Measurements from ENCODE around the gene TRABD2B. TPM values are rescaled to one million over a fixed set of nuclear protein-coding genes. Genes with fewer than 3 reads are reported as not detected.

TRABD2B gene
- polyA plus RNA-seq, 1 of the 3 experiments (the other 2 are of a cell fraction), result 0.03 TPM

DNA sequence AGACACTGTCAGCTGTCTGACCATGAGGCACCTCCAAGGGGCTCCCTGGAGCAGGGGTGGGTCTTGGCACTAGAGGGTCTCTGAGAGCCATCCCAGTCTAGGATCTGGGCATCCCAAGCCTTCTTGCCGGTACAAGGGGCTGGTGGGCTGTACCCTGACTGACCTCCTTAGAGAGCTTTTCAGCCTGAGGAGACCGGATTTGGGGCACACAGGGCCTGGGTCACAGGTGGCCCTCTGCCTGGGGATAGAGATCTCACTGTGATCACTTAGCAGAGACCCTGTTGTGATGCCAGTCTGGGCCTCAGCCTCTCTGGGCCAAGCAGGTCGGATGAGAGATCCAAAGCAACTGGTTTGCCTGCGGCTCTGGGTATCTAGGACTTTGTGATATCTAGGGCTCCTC is 227.2 kb downstream of the TRABD2B start (continued):
- TF ChIP-seq, protein P1, sequence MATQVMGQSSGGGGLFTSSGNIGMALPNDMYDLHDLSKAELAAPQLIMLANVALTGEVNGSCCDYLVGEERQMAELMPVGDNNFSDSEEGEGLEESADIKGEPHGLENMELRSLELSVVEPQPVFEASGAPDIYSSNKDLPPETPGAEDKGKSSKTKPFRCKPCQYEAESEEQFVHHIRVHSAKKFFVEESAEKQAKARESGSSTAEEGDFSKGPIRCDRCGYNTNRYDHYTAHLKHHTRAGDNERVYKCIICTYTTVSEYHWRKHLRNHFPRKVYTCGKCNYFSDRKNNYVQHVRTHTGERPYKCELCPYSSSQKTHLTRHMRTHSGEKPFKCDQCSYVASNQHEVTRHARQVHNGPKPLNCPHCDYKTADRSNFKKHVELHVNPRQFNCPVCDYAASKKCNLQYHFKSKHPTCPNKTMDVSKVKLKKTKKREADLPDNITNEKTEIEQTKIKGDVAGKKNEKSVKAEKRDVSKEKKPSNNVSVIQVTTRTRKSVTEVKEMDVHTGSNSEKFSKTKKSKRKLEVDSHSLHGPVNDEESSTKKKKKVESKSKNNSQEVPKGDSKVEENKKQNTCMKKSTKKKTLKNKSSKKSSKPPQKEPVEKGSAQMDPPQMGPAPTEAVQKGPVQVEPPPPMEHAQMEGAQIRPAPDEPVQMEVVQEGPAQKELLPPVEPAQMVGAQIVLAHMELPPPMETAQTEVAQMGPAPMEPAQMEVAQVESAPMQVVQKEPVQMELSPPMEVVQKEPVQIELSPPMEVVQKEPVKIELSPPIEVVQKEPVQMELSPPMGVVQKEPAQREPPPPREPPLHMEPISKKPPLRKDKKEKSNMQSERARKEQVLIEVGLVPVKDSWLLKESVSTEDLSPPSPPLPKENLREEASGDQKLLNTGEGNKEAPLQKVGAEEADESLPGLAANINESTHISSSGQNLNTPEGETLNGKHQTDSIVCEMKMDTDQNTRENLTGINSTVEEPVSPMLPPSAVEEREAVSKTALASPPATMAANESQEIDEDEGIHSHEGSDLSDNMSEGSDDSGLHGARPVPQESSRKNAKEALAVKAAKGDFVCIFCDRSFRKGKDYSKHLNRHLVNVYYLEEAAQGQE (IDR thresholded peaks at IDR 0.05; ENCODE audit: low read depth, low read length), result no peak
- TF ChIP-seq EZH2phosphoT487 (IDR thresholded peaks at IDR 0.05; ENCODE audit: borderline replicate concordance, low read depth) (no peak), TEAD4 (IDR thresholded peaks at IDR 0.05; ENCODE audit: borderline replicate concordance, insufficient read depth) (no peak), FOXM1 (IDR thresholded peaks at IDR 0.05; ENCODE audit: low read depth) (no peak), POLR2AphosphoS5 (IDR thresholded peaks at IDR 0.05; ENCODE audit: low read depth, low read length) (no peak), YY1 (IDR thresholded peaks at IDR 0.05; ENCODE audit: low read depth) (no peak)

DNA sequence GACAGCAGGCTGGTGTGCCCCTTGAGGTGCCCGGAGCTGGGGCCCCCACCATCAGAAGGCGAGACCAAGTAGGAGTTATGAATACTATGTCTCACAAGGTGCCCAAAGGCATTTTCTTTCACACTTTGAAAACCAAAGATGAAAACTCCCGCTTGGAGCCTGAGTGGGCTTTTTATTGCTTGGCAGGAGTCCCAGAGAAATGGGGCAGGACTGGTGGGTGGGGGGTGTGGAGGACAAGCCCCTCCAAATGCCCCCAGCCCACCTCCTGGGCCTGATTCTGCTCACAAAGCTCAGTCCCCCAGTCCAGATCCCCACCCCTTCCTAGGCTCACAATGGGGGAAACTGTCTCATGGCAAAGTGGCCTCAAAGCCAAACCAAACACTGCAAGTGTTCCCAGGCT is 227.9 kb downstream of the TRABD2B start:
- TF ChIP-seq NRF1 (IDR thresholded peaks at IDR 0.05; ENCODE audit: low read depth, low read length), result no peak
- Histone ChIP-seq H3K9me2 (no peaks in the 10 kb centered on the region), H3K36me3 (replicated peaks in 1 of 2; ENCODE audit: control insufficient read depth in 1 of 2, insufficient read depth in 2 of 2, low read length in 1 of 2) (no peaks in the 10 kb centered on the region), H4K20me1 (ENCODE audit: insufficient read depth) (no peaks in the 10 kb centered on the region), H3K4me3 (ENCODE audit: low read depth in 2 of 2, low read length in 1 of 2) (no peak overlapping the region), H3K4me1 (ENCODE audit: control insufficient read depth in 1 of 2, insufficient read depth in 2 of 2, low read depth in 1 of 2, low read length in 1 of 2) (peaks cover 0 to 11% of the 10 kb centered on the region in 2 experiments; a peak in 1 of 4 replicates), H3K27me3 (ENCODE audit: insufficient read depth) (no peaks in the 10 kb centered on the region), H3K79me2 (ENCODE audit: insufficient read depth) (no peaks in the 10 kb centered on the region), H3K4me2 (no peak overlapping the region), H3F3A (replicated peaks; ENCODE audit: insufficient read depth) (no peaks in the 10 kb centered on the region), H3K9ac (no peak overlapping the region), H3K9me3 (no peaks in the 10 kb centered on the region), H3K27ac (ENCODE audit: low read depth in 2 of 2, low read length in 1 of 2) (no peak overlapping the region), H2AFZ (ENCODE audit: low read depth) (no peak overlapping the region)
- 46% methylated on average over 3 of the region's 3 CpGs for WGBS (ENCODE audit: low lambda C conversion rate)
- ChIA-PET POLR2A (no interaction called here), CTCF (interaction anchor here (1.0 to 1.1 kb wide), 2 partner anchors 8 to 17 kb away, joined by 3 read pairs; no protein-coding TSS in a partner anchor)
- no peak for DNase-seq

DNA sequence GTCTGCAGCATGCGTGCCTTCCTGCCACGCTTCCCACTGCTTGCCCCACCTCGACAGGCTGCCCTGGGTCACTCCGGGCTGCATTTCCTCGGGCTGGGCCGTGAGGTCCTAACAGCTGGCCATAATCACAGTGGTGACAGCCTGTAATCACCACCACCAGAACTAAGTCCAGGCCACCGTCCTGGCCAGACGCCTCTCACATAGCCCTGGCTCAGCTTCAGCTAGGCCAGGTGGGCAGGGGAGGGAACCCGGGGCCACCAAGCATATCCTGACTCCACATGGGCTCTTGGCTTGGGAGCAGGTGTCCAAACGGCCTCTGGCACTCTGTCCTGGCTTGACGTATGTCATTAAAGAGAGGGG is 229.5 kb downstream of the TRABD2B start:
- no peaks in the 10 kb centered on the region for H3K9me2 ChIP-seq
- H2AFZ ChIP-seq (ENCODE audit: low read depth), result no peak overlapping the region
- no peaks in the 10 kb centered on the region for H3F3A ChIP-seq (replicated peaks; ENCODE audit: insufficient read depth)
- no peak overlapping the region for H3K4me2 ChIP-seq
- WGBS (ENCODE audit: low lambda C conversion rate), result 27% methylated on average over 2 of the region's 11 CpGs
- TF ChIP-seq POLR2AphosphoS5 (IDR thresholded peaks at IDR 0.05; ENCODE audit: low read depth, low read length), result no peak
- no peak for TF ChIP-seq ELF1 (IDR thresholded peaks at IDR 0.05)
- no peak for TF ChIP-seq NFIC (IDR thresholded peaks at IDR 0.05; ENCODE audit: borderline replicate concordance)
- no peak for TF ChIP-seq RFX5 (IDR thresholded peaks at IDR 0.05; ENCODE audit: low read length)
- TF ChIP-seq, protein P1 (IDR thresholded peaks at IDR 0.05; ENCODE audit: low read depth, low read length), result no peak
- H3K4me3 ChIP-seq (ENCODE audit: low read depth in 2 of 2, low read length in 1 of 2), result no peak overlapping the region
- no peak for DNase-seq
- H3K79me2 ChIP-seq (ENCODE audit: insufficient read depth), result no peaks in the 10 kb centered on the region
- no peak overlapping the region for H3K27ac ChIP-seq (ENCODE audit: low read depth in 2 of 2, low read length in 1 of 2)
- no peaks in the 10 kb centered on the region for H4K20me1 ChIP-seq (ENCODE audit: insufficient read depth)
- CTCF ChIA-PET, result interaction anchor here (0.8 kb wide), 1 partner anchor 15 kb away, joined by 3 read pairs; no protein-coding TSS in a partner anchor
- H3K4me1 ChIP-seq (ENCODE audit: control insufficient read depth in 1 of 2, insufficient read depth in 2 of 2, low read depth in 1 of 2, low read length in 1 of 2), result peaks cover 0 to 11% of the 10 kb centered on the region in 2 experiments; a peak in 1 of 4 replicates
- no peaks in the 10 kb centered on the region for H3K36me3 ChIP-seq (replicated peaks in 1 of 2; ENCODE audit: control insufficient read depth in 1 of 2, insufficient read depth in 2 of 2, low read length in 1 of 2)
- H3K27me3 ChIP-seq (ENCODE audit: insufficient read depth), result no peaks in the 10 kb centered on the region
- no peak overlapping the region for H3K9ac ChIP-seq
- POLR2A ChIA-PET, result no interaction called here
- no peaks in the 10 kb centered on the region for H3K9me3 ChIP-seq

Data from SK-N-SH (cell line).